HFFc6 (cell line): ENCODE measurements around the gene TP53AIP1. TPM values are rescaled to one million over a fixed set of nuclear protein-coding genes. Genes with fewer than 3 reads are reported as not detected.

ENCODE experiments used
- DNase-seq: peaks from one replicate; pipeline ENCODE4 v3.0.0-alpha.2; 2018
- H3K27ac Mint-ChIP-seq: 2 replicates; pipeline ENCODE4 v1.8.0; 2020; ENCODE audit warnings: mild to moderate bottlenecking, mixed read lengths
- H3K27me3 Mint-ChIP-seq: 2 replicates; pipeline ENCODE4 v1.8.0; 2021; ENCODE audit warnings: mild to moderate bottlenecking, moderate library complexity, mixed read lengths; ENCODE audit not compliant: insufficient read depth
- H3K36me3 Mint-ChIP-seq: 2 replicates; pipeline ENCODE4 v1.8.0; 2021; ENCODE audit warnings: low read depth, mixed read lengths
- H3K4me1 Mint-ChIP-seq: 2 replicates; pipeline ENCODE4 v1.8.0; 2020; ENCODE audit warnings: low read depth, mixed read lengths
- H3K4me3 Mint-ChIP-seq: 2 replicates; pipeline ENCODE4 v1.8.0; 2020; ENCODE audit warnings: mild to moderate bottlenecking, moderate library complexity, mixed read lengths
- H3K9me3 Mint-ChIP-seq: 2 replicates; pipeline ENCODE4 v1.8.0; 2020; ENCODE audit warnings: mild to moderate bottlenecking, mixed read lengths
- CTCF ChIP-seq: fragments of 200-600 bp; sonication (generic); IDR thresholded peaks from 2 replicates; pipeline ENCODE4 v1.5.0; 2021; ENCODE audit warnings: antibody characterized with exemption, mild to moderate bottlenecking
- total RNA-seq, 6 experiments: library from RNA; stranded (reverse); fragmentation: NEBNext Ultra II Directional; extraction: Animal tissue kit (Norgen Biotek cat#: 25700); gene quantifications; 2 replicates in 1 of 6; 3 replicates in 5 of 6; pipeline ENCODE4 v1.2.3, GENCODE V29; 2021

The TP53AIP1 gene
- total RNA-seq, 6 experiments from 2014 or later = not detected

GRCh38 chr11:128889657-128890213, 52.9 kb downstream of the TP53AIP1 start:
- Mint-ChIP-seq H3K27me3 (peaks cover 37% of the 10 kb centered on the region), H3K27ac (no peak overlapping the region), H3K4me3 (peak overlapping the region; percentile 80; the same call in 1 of the 2 replicates), H3K4me1 (no peaks in the 10 kb centered on the region), H3K9me3 (no peaks in the 10 kb centered on the region), H3K36me3 (no peaks in the 10 kb centered on the region)
- no peak for DNase-seq
- no peak for TF ChIP-seq CTCF

- no peaks in the 10 kb centered on the region for H3K4me1 Mint-ChIP-seq
- peaks cover 36% of the 10 kb centered on the region for H3K27me3 Mint-ChIP-seq
- no peaks in the 10 kb centered on the region for H3K36me3 Mint-ChIP-seq
- H3K4me3 Mint-ChIP-seq = no peak overlapping the region
- TF ChIP-seq CTCF = no peak
- H3K27ac Mint-ChIP-seq = no peak overlapping the region
- DNase-seq = no peak
- H3K9me3 Mint-ChIP-seq = no peaks in the 10 kb centered on the region
Observed at GRCh38 chr11:128888034-128888985, 54.4 kb downstream of the TP53AIP1 start.

- Mint-ChIP-seq H3K4me3 (no peak overlapping the region), H3K9me3 (no peaks in the 10 kb centered on the region), H3K4me1 (no peaks in the 10 kb centered on the region), H3K27ac (no peak overlapping the region), H3K27me3 (peaks cover 47% of the 10 kb centered on the region), H3K36me3 (no peaks in the 10 kb centered on the region)
- DNase-seq = no peak
- TF ChIP-seq CTCF = peak; percentile 44; the same call in 1 of the 2 replicates
Observed at GRCh38 chr11:128886406-128887124, 56.1 kb downstream of the TP53AIP1 start.

Other genes starting within 250 kb of the TP53AIP1 start
- gene FLI1, start 248.8 kb downstream of the TP53AIP1 start, total RNA-seq = 10 to 100 TPM; 11.0 to 24.2 (median 19.8) TPM
- gene KCNJ1, start 75.6 kb downstream of the TP53AIP1 start, total RNA-seq = not detected
- not detected for gene KCNJ5, start 51.5 kb downstream of the TP53AIP1 start, total RNA-seq
- 1 to 10 TPM; 7.6 to 8.7 (median 8.0) TPM for gene ARHGAP32, start 249.5 kb upstream of the TP53AIP1 start, total RNA-seq